Measurements from ENCODE around the gene ZNF438. TPM values are rescaled to one million over a fixed set of nuclear protein-coding genes. Genes with fewer than 3 reads are reported as not detected.

ZNF438 gene
- total RNA-seq, 1 donor from 2014 or later, result 15.0 TPM

- DNase-seq (ENCODE audit: low read depth), result no peak
Observed at GRCh38 chr10:30897048-30897447, 134.6 kb downstream of the ZNF438 start.

DNA sequence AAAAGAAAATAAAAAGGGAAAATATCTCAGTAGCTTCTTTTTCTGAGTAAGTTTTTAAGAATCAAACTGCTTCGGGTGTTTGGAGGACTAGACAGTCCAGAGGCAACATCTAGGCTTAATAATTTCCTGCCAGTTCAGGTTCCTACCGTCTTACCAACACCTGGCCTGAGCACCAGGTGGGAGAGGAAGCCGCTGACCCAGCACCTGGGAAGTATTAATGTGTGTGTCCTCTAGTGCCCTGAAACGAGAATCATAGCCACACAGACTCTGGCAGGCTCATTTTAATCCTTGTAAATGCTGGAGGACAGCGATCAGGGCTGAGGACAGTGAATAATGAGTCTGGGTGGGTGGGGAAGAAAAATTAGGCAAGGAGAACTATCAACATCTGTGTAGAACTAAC lies 137.4 kb downstream of the ZNF438 start:
- no peak for DNase-seq (ENCODE audit: low read depth)

DNA sequence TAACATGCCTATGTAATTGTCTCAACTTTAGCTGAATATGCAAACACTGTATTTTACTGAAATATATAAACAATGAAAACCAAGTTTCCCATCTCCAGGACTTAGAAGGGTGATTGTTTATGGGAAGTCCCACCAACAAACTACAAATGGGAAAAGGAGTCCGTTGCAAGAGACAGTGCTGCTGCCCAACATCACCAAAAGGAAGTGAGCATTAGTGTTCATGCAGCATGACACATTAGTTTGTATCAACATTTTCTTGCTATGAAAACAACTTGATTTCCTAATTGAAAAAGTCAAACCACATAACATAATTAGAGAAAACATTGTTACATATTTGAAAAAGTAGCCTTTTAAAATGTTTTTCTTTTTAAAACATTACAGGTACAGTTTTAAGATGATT lies 138.5 kb downstream of the ZNF438 start:
- no peak for DNase-seq (ENCODE audit: low read depth)

GRCh38 chr10:30887839-30888238 lies 143.8 kb downstream of the ZNF438 start:
- no peak for DNase-seq (ENCODE audit: low read depth)

GRCh38 chr10:30885423-30885822 lies 146.2 kb downstream of the ZNF438 start:
- DNase-seq (ENCODE audit: low read depth), result no peak

DNA sequence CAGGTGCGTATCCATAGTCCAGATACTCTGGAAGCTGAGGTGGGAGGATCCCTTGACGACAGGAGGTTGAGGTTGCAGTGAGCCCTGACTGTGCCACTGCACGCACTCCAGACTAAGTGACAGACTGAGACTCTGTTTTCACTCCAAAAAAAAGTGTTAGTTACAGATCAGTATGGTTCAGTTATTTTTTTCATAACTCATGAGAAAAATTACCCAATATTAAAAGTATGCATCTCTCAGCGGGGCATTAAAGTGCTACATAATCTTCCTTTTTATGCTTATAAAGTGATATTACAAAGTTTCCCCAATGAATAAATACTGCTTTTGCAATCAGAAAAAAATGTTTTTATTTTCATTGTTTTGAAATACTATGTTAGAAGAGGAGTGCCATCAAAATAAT lies 147.9 kb downstream of the ZNF438 start:
- DNase-seq (ENCODE audit: low read depth), result no peak

DNA sequence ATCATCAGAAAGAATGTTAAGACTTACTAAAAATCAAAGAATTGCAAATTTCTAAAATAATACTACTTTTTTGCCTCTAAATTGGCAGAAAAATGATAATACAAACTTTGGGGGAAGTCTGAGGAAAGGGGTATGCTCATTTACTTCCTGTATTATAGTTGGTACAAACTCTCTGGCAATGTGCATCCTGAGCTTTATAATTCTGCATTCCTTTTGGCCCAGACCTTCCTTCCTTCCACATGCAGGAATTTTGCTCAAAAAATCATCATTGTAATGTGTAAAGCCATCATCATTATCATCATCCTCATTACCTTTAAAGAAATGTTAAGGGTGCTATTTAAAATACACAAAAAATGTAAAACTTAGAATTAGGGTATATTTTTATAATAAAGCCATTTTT lies 148.5 kb downstream of the ZNF438 start:
- no peak for DNase-seq (ENCODE audit: low read depth)

- DNase-seq (ENCODE audit: low read depth), result no peak
Observed at GRCh38 chr10:30882281-30882680, 149.4 kb downstream of the ZNF438 start.

- DNase-seq (ENCODE audit: low read depth), result no peak
Observed at GRCh38 chr10:30878920-30879319, 152.7 kb downstream of the ZNF438 start.

- DNase-seq (ENCODE audit: low read depth), result no peak
Observed at GRCh38 chr10:30877111-30877510, 154.6 kb downstream of the ZNF438 start.

DNA sequence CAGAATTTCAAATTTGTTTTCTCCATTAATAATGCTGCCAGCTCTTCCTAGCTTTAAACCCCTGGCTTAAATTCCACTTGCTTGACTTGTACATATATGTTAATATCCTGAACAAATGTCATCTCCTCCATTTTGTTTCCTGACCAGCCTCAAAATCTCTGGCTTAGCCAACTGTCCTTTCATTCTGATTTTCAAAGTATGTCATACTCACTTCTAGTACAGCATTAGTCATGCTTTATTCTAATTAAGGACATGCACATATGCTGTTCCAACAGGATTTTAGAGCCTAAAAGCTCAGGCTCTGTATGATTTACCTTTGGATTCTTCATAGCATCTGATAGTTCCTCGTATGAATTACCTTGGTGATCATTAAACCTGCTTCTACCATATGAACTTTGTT lies 158.3 kb downstream of the ZNF438 start:
- DNase-seq (ENCODE audit: low read depth), result peak; percentile 43

GRCh38 chr10:30870896-30871295 lies 160.8 kb downstream of the ZNF438 start:
- peak; percentile 67 for DNase-seq (ENCODE audit: low read depth)

DNA sequence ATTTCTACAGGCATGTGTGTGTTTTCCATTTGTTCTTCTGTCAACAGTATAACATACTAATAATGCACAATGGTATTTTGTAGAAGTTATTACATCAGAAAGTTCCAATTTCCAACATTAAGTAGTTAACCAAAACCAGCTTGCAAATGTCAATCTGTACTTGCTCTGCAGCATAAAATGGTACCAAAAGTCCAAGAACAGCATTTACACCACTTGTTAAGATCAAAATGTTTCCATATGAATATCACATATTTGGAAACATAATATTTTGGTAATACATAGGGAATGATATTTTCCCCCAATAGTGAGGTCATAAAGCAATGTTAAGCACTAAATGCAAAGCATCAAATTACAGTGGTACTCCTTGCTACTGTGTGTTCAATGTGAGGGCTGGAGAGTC lies 162.1 kb downstream of the ZNF438 start:
- DNase-seq (ENCODE audit: low read depth), result no peak

DNA sequence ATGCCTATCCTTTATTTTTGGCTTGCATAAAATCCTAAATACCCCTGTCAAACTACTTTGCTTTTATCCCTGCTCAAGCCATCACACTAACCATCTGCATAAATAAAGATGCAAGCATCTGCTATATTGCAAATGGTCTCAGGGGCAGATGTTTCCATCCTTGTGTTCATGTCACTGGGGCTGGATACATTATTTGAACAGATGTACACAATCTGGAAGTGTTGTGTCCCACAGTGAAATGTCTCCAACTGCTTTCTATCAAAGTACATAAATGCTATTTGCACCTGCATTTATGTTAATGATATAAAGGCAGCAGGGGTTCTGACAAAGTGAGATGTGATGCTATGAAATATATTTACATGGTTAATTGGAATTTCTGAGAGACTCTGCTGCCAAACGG lies 163.1 kb downstream of the ZNF438 start:
- DNase-seq (ENCODE audit: low read depth), result no peak

DNA sequence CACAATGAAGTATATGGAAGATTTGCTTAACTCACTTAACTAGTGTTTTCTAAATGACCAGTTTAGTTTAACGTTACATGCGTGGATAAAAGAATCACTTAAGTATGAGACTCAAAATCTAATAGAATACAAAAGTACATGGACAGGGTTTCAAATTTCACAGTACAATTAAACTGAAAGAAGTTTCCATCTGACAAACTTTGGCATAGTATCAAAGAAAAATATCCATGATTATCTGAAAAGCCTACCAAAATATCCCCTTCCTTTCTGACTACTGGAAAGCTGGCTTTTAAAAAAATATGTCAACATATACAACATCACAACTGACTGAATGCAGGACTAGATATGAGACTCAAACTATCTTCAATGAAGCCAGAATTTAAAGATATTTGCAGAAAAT lies 164.8 kb downstream of the ZNF438 start:
- no peak for DNase-seq (ENCODE audit: low read depth)

- no peak for DNase-seq (ENCODE audit: low read depth)
Observed at GRCh38 chr10:30865141-30865926, 166.3 kb downstream of the ZNF438 start.

DNA sequence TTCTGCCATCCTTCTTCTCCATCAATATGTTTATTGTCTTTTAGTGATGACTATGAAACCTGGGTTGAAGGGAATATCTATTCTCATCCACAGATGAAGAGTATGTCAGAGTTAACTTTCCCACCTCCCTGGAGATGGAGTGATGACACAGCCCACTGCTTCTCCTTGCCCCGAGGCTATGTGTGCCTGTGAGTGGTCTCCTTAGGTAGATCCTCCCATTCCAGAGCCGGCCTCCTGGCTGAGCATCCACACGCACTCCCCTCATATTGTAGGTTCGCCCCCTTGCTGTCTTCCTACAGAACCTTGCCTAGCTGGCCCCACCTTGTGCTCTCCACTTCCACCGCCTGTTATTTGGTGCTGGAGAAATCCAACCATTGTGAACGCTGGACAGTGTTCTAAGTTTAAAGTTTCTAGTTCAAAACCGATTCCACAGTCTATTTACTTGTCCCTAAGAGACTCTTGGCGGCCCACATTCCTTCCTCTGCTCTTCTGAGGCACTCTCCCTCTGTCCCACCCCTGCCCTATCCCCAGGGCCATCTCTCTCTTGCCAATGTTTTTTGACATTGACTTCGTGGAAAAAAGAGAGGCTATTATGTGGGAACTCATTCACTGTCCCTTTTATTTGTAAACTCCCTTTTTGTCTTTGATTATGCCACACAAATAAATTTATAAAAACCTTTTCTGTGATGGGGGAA lies 168.0 kb downstream of the ZNF438 start:
- no peak for DNase-seq (ENCODE audit: low read depth)

DNA sequence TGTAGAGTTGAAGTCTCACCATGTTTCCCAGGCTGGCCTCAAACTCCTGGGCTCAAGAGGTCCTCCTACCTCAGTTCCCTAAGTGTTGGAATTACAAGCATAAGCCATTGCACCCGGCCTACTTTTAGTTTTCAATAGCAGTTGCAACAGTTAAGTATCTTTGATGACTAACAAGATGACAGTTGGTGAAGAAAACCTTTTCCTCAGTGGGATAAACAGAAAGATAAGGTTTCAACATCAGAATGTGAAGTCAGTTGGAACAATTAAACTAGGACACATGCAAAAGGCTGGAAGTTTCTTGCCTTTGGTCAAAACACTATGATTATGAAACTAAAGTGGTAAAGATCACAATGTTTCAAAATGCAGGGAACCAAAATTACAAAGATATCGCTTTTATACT lies 169.2 kb downstream of the ZNF438 start:
- DNase-seq (ENCODE audit: low read depth), result peak; percentile 75

- no peak for DNase-seq (ENCODE audit: low read depth)
Observed at GRCh38 chr10:30861976-30862375, 169.7 kb downstream of the ZNF438 start.

DNA sequence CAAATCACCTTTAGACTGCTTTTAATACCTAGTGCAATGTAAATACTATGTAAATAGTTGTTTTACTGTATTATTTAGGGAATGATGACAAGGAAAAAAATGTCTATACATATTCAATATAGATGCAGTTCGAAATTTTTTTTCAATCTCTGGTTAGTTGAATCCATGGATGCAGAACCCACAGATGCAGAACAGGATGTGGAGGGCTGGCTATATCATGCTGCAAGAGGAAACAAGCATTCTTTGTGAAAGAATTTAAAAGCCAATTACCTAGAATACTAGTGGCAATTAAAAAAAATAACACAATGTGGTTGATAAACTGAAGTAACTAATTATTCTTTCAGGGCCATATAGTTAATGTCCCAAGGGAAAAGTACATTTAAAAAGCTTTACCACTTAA lies 170.4 kb downstream of the ZNF438 start:
- DNase-seq (ENCODE audit: low read depth), result no peak

DNA sequence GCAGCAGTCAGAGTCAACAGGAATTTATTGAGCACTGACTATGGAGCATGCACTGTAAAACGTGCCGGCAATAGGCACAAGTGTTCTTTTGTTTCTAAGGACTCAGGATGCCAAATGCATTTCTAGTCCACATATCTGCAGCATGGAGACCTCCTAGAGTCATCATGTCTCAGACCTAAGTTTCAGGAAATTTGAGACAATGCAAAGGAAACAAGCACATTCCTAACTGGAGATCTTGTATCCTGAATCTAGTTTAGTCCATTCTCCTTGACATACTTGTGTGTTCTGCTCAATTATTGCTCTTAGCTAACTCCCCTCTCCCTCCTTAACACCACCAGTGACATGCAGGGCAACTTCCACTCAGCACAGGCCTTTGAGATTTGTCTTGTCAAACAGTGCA lies 173.2 kb downstream of the ZNF438 start:
- no peak for DNase-seq (ENCODE audit: low read depth)

DNA sequence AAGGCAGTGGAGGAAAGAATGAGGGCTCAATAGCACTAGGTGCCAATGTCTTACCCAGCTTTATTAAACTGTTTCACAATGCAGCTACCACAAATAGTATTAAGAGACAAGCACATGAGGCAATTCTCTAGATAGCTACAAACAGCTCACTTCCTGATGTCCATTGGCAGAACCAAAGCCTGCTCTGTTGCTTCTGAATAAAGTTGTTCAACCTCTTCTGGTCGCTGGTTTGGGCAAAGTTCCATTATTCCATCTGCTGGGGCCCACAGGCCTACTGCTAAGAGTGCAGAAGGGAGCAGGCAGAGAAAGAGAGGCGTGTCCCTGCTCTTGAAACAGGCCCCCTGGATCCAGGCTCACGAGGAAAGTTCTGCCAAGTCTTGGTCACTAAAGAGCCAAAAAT lies 173.9 kb downstream of the ZNF438 start:
- DNase-seq (ENCODE audit: low read depth), result peak; percentile 89

DNA sequence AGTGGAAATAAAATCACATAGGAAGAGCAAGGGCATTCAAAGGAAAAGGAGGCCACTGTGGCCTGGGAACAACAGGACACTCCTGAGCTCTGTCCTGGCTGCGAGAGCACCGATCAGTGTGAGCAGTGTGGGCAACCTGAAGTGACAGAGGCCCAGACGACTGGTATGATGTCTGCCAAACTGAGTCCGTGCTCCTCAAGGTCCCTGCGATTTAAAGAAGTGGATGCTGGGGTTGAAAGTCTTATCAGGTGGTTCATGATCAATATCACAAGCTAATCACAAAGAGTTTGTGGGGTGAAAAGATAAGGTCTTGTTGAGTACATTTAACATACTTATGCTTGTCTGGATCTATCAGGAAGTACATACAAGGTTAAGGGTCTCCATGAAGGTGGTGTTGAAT lies 176.5 kb downstream of the ZNF438 start:
- DNase-seq (ENCODE audit: low read depth), result no peak

Measured in myocyte (in vitro differentiated cells).